Measurements from ENCODE around the gene PHF2. TPM values are rescaled to one million over a fixed set of nuclear protein-coding genes. Genes with fewer than 3 reads are reported as not detected.

Gene PHF2
- total RNA-seq, 2 experiments from 2014 or later, result 20.6 to 23.7 TPM

GRCh38 chr9:93575796-93576257 is 557 bp upstream of the PHF2 start:
- peaks cover 18% of the 10 kb centered on the region for H3K4me1 ChIP-seq (ENCODE audit: insufficient read depth, low read length, poor library complexity, severe bottlenecking)
- peak; percentile 56 for DNase-seq (ENCODE audit: low spot score)
- peak overlapping the region; percentile 72 for H3K4me3 ChIP-seq (ENCODE audit: low read depth, low read length, poor library complexity, severe bottlenecking)
- BruUV-seq (replicated peaks), result no TSS peak
- H3K9me2 ChIP-seq (ENCODE audit: insufficient read depth, low read length), result no peaks in the 10 kb centered on the region
- H3K36me3 ChIP-seq (ENCODE audit: insufficient read depth, low read length), result no peaks in the 10 kb centered on the region; the same call in 1 of the 2 replicates
- ChIA-PET POLR2A (no interaction called here), CTCF (ENCODE audit: unreplicated experiment) (no interaction called here)
- peak overlapping the region; percentile 5 for H3K27ac ChIP-seq (ENCODE audit: low read depth, low read length, poor library complexity, severe bottlenecking)
- TF ChIP-seq, protein P1, sequence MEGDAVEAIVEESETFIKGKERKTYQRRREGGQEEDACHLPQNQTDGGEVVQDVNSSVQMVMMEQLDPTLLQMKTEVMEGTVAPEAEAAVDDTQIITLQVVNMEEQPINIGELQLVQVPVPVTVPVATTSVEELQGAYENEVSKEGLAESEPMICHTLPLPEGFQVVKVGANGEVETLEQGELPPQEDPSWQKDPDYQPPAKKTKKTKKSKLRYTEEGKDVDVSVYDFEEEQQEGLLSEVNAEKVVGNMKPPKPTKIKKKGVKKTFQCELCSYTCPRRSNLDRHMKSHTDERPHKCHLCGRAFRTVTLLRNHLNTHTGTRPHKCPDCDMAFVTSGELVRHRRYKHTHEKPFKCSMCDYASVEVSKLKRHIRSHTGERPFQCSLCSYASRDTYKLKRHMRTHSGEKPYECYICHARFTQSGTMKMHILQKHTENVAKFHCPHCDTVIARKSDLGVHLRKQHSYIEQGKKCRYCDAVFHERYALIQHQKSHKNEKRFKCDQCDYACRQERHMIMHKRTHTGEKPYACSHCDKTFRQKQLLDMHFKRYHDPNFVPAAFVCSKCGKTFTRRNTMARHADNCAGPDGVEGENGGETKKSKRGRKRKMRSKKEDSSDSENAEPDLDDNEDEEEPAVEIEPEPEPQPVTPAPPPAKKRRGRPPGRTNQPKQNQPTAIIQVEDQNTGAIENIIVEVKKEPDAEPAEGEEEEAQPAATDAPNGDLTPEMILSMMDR (conservative IDR thresholded peaks at IDR 0.05; ENCODE audit: low read length), result no peak
- TF ChIP-seq EZH2phosphoT487 (IDR thresholded peaks at IDR 0.05; ENCODE audit: borderline replicate concordance, low read depth, low read length), result no peak
- H3K9me3 ChIP-seq (ENCODE audit: low read length), result peaks cover under 1% of the 10 kb centered on the region; the same call in 1 of the 2 replicates
- H3K79me2 ChIP-seq (ENCODE audit: insufficient read depth, low read depth, low read length), result no peaks in the 10 kb centered on the region
- peak overlapping the region; percentile 57 for H2AFZ ChIP-seq (ENCODE audit: low read length)
- peak overlapping the region; percentile 88 for H3K4me2 ChIP-seq (ENCODE audit: low read length)
- intact Hi-C loops (cut with micrococcal nuclease; ENCODE audit: unreplicated experiment), result no loop called here
- H4K20me1 ChIP-seq (ENCODE audit: insufficient read depth, low read length), result no peaks in the 10 kb centered on the region

GRCh38 chr9:93577078-93577974 is 942 bp downstream of the PHF2 start:
- H3K36me3 ChIP-seq (ENCODE audit: insufficient read depth, low read length), result no peaks in the 10 kb centered on the region

More at GRCh38 chr9:93577078-93577974, 942 bp downstream of the PHF2 start:
- Histone ChIP-seq H3K4me1 (ENCODE audit: insufficient read depth, low read length, poor library complexity, severe bottlenecking) (peaks cover 18% of the 10 kb centered on the region), H3K79me2 (ENCODE audit: insufficient read depth, low read depth, low read length) (no peaks in the 10 kb centered on the region), H3K27ac (ENCODE audit: low read depth, low read length, poor library complexity, severe bottlenecking) (no peak overlapping the region), H2AFZ (ENCODE audit: low read length) (peak overlapping the region; percentile 8; the same call in 1 of the 2 replicates), H3K9me3 (ENCODE audit: low read length) (no peaks in the 10 kb centered on the region), H4K20me1 (ENCODE audit: insufficient read depth, low read length) (no peaks in the 10 kb centered on the region), H3K9me2 (ENCODE audit: insufficient read depth, low read length) (no peaks in the 10 kb centered on the region), H3K4me3 (ENCODE audit: low read depth, low read length, poor library complexity, severe bottlenecking) (peak overlapping the region; percentile 72), H3K4me2 (ENCODE audit: low read length) (peak overlapping the region; percentile 75)
- no peak for TF ChIP-seq EZH2phosphoT487 (IDR thresholded peaks at IDR 0.05; ENCODE audit: borderline replicate concordance, low read depth, low read length)
- TF ChIP-seq, protein P1 (conservative IDR thresholded peaks at IDR 0.05; ENCODE audit: low read length), result no peak
- no TSS peak for BruUV-seq (replicated peaks)
- peak; percentile 49 for DNase-seq (ENCODE audit: low spot score)
- ChIA-PET POLR2A (no interaction called here), CTCF (ENCODE audit: unreplicated experiment) (no interaction called here)
- intact Hi-C loops (cut with micrococcal nuclease; ENCODE audit: unreplicated experiment), result no loop called here
